ENCODE data around the gene TXLNB.
"Not testable (repeated sequence)": the region's sequence is repeated elsewhere in the genome, so short reads cannot be mapped to it uniquely, and the experiment has no call there.

The TXLNB gene

GRCh38 chr6:139234193-139234592 lies 57.6 kb downstream of the TXLNB start:
- not testable (repeated sequence) for DNase-seq (ENCODE audit: low read depth)

DNA sequence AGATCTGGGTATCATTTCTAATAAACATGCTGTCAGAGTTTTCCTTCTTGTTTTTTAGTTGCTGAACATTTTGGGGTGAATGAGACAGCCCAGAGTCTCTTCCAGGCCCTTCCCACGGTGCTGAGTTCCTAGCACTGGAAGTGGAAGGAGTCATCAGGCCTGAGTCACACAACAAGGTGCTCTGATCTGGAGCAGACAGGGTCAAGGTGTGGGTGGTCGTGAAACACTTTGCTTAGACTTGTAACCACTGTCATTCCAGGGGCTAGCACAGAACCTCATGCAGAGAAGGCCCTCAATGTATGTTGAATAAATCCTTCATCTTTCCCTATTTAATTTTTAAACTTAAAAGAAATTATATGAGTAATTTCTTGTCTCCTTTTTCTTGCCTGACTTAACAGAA lies 60.6 kb downstream of the TXLNB start:
- DNase-seq (ENCODE audit: low read depth), result no peak

DNA sequence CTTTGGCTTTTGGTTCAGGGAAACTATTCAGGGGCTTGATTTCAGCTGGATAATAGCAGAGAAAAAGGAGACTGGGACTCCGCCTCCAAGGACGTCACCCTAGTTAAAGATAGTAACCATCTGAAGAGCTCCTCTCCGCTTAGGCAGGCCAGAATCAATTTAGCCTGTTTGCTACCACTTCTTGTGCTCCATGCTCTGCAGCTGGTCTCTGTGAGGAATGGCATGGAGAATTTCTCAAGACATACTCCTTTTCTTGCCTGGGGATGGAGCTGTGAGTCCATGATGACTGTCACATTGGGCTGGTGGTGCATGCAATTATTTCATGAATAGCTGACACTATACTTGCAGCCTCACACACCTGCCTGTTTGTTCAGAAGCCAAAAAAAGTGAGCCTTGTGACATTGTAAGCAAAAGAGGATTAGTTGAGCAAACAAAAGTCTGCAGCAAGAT lies 61.4 kb downstream of the TXLNB start:
- no peak for DNase-seq (ENCODE audit: low read depth)

GRCh38 chr6:139228387-139228786 lies 63.4 kb downstream of the TXLNB start:
- not testable (repeated sequence) for DNase-seq (ENCODE audit: low read depth)

DNA sequence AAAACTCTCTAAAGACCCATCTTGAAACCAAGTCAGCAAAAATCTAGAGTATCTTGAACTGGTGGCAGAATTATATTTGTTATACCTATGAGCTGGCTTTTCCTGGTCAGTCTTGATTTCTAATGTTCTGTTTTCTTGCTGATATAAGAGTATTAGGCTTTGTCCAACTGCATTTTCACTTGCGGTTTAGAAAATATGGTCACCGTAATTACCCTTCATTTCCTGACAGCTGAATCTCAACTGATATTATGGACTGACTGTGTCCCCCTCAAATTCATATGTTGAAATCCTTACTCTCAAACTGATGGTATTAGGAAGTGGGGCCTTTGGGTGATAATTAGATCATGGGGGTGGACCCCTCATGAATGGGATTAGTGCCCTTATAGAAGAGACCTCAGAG lies 72.1 kb downstream of the TXLNB start:
- DNase-seq (ENCODE audit: low read depth), result no peak

DNA sequence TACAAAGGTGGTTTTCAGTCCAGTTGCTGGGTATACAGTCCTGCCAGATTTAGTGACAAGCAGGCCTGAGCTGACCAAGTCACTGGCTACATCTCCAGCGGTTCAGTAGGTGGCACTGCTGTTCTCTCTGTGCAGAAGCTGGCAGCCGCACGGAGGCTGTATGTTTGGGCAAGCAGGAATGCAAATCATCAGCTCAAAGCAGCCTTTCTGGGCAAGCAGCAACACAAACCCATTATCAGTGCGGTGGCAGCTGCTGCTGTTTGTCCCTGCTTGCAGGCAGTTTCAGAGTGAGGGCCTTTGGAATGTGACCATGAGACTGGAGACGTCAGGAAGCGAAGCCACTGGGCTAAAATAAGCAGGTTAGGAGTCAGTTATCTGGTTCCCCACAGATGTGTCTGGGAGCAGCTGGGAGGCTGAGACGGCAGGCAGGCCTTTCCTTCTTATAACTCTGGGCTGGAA lies 72.5 kb downstream of the TXLNB start:
- peak; percentile 47 for DNase-seq (ENCODE audit: low read depth)

- not testable (repeated sequence) for DNase-seq (ENCODE audit: low read depth)
These were observed 79.3 kb downstream of the TXLNB start for GRCh38 chr6:139212460-139212859.

- DNase-seq (ENCODE audit: low read depth), result not testable (repeated sequence)
These were observed 81.0 kb downstream of the TXLNB start for GRCh38 chr6:139210766-139211165.

DNA sequence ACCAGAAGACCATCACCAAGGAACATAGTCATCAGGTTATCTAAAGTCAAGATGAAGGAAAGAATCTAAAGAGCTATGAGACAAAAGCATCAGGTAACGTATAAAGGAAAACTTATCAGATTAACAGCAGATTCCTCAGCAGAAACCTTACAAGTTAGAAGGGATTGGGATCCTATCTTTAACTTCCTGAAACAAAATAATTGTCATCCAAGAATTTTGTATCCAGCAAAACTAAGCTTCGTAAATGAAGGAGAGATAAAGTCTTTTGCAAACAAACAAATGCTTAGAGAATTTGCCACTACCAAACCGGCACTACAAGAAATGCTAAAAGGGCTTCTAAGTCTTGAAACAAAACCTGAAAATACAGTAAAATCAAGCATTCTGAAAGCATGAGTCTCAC lies 86.0 kb downstream of the TXLNB start:
- DNase-seq (ENCODE audit: low read depth), result no peak

- no peak for DNase-seq (ENCODE audit: low read depth)
These were observed 86.8 kb downstream of the TXLNB start for GRCh38 chr6:139204978-139205377.

- DNase-seq (ENCODE audit: low read depth), result no peak
These were observed 90.4 kb downstream of the TXLNB start for GRCh38 chr6:139201378-139201777.

GRCh38 chr6:139198529-139199288 lies 93.1 kb downstream of the TXLNB start:
- DNase-seq (ENCODE audit: low read depth), result no peak

- DNase-seq (ENCODE audit: low read depth), result no peak
These were observed 97.1 kb downstream of the TXLNB start for GRCh38 chr6:139194740-139195139.

All from stimulated activated CD8-positive, alpha-beta memory T cell treated with anti-CD3 and anti-CD28 coated beads, Interleukin-12 subunit alpha, Interleukin-12 subunit beta, amount 100 ng/mL, for 4 hours (primary cell).